HG02973 (cell line): ENCODE data around the gene FBLN7.

Experiments used
- ATAC-seq: cut with Tn5 transposase; IDR thresholded peaks from one replicate; pipeline ENCODE4 v1.9.1; 2021; ENCODE audit warnings: moderate library complexity; ENCODE audit not compliant: unreplicated experiment

The FBLN7 gene

DNA sequence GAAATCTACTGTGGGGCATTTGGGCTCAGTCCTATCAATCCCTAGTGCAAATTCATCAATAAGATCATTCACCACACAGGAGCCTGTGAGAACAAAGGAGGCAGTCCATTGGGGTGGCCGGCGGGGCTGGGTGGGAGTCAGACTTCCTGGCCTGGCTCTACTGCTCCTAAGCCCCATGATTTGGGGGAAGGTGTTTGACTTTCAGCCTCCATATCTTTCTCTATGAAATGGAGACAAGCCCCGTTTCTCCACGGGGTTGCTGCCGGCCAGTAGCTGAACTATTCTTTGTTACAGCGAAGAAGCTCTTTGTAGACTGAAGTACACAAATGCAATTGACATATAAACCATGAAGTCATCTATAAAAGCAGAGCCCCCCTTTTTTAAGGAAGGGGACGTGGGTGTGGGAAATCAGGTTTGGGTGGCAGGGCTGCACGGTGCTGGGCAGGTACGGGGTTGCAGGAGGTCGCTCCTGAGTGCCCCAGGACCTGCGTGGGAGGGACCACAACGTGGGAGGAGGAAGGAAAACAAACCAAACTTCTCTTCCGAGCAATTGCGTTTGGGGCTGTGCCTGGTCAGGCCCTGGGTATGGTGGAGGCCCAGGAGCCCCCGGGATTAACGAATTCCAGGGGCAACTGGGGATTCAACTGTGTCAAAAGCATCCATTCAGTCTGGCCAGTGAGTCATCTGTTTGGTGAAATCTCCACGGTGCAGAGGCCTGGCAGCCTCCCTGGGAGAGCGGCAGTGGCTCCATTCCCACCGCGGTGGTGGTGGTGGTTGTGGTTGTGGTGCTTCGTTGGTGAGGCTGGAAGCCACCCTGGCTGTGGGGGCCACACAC lies 18.2 kb downstream of the FBLN7 start:
- no peak for ATAC-seq

- no peak for ATAC-seq
Measured at GRCh38 chr2:112157472-112157871, 19.3 kb downstream of the FBLN7 start.

- ATAC-seq, result no peak
Measured at GRCh38 chr2:112159454-112159921, 21.3 kb downstream of the FBLN7 start.

GRCh38 chr2:112160283-112161250 lies 22.4 kb downstream of the FBLN7 start:
- no peak for ATAC-seq

DNA sequence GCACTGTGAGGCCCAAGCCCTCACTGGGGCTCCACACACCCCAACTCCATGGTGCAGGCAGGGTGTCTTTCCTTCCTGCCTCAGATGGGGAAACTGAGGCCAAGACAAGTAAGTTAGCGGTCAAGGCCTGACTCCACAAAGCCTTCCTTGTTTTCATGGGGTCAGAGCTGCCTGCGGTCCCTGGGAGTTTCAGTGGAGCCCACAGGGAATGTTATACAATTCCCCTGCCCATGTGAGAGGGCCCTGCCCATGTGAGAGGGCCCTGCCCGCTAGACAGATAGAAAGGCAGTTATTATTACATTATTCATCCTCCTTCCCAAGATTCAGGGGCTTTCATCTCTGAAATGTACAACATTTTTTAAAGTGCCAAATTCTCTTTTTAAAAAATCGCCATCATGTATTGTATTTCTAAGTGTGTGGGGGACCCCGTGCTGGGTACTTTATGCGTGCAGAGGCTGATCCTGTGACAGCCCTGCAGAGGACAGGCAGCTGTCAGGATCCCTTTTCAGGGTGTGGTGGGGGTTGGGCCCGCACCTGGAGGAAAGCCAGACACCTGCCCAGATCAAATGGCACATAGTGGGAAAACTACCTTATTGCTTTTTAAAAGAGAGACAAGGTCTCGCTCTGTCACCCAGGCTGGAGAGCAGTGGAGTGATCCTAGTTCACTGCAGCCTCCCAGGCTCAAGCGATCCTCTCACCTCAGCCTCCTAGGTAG lies 23.4 kb downstream of the FBLN7 start:
- no peak for ATAC-seq

- ATAC-seq, result no peak
Measured at GRCh38 chr2:112162341-112162740, 24.2 kb downstream of the FBLN7 start.

- ATAC-seq, result no peak
Measured at GRCh38 chr2:112162956-112163355, 24.8 kb downstream of the FBLN7 start.

DNA sequence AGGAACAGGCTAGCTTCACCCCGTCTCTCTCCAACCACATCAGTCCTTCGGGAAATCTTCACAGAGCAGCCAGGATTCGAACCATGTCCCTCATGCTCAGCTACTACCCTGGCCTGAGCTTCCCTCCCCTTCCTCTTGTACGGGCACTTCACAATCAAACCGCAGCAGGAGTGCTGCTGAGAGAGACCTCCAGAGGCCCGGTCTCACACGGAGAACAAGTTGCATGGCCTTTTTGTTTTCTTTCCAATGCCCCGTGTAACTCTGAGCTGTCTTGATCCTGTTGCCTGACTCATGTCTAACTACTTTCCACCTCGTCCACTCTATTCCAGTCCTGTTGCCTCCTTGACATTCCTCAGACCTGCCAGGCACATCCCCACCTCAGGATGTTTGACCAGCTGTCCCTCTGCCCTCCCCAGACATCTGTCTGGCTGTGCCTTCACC lies 25.4 kb downstream of the FBLN7 start:
- no peak for ATAC-seq

DNA sequence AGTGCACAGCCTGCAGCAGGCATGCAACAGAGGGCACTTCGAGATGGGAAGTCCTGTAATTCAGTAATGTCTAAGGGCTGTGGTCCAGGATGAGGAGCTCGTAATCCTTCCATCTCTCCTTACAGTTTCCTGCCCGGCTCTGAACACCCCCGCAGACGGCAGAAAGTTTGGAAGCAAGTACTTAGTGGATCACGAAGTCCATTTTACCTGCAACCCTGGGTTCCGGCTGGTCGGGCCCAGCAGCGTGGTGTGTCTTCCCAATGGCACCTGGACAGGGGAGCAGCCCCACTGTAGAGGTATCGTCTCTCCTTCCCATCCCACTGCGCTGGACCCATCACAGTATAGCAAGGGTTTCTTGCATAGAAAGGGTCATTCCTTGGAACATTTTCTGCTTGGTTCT lies 26.7 kb downstream of the FBLN7 start:
- no peak for ATAC-seq

GRCh38 chr2:112165296-112165695 lies 27.1 kb downstream of the FBLN7 start:
- no peak for ATAC-seq

DNA sequence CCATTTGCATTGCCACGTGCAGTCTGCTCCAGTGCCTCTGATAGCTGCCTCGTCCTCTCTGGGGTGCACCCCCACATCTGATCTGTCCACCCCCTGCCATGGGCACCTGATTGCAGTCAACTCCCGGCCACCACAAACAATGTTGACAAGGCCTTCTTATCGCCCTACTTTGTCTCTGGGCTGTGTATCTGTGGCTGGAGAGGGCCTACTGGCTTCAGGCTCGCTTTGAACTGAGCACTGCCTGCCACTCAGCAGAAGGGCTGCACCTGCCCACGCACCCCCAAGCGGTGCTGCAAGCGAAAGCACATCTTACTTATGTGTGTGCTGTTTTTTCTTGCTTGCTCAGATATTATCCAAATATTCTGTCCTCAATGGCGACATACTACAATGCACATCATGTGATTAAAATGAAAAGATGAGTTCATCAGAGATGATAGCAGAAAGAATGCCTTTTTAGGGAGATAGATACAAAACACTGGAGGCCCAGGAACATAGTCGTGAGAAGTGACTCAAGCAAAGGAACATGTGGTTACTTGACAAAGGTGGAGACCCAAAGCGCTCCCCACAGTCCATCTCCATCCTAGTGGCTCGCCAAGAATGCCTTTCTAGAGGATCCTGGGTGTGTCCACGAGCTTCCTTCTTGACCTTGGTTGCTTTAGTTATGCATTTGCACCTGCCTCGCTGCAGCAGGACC lies 28.8 kb downstream of the FBLN7 start:
- no peak for ATAC-seq

DNA sequence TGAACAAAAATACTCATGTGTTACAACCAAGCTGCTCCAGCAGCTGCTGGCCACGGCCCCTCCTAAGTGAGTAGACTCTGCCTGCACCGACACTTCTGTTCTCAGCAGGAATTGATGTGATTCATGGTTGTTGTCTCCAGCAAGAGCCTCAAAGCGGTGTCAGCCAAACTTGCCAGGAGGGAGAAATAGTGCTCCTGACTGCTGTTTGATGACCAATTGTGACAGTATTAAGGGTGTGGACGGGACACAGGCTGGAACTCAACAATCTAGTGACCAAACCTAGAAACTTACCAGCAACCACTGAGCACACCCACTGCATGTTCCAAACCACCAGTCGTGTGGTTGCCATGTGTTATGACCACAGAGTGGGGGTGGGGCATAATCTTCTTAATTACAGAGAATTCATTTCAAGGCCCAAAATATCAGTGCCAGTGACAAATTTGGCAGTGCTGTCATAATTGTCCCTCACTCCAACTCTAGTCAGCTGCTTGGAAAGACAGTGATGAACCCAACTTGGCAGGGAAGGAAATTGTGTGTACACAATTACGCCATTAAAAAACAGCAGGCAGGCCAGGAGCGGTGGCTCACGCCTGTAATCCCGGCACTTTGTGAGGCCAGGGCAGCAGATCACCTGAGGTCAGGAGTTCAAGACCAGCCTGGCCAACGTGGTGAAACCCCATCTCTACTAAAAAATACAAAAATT lies 30.4 kb downstream of the FBLN7 start:
- ATAC-seq, result no peak

GRCh38 chr2:112170495-112170894 lies 32.3 kb downstream of the FBLN7 start:
- no peak for ATAC-seq

- no peak for ATAC-seq
Measured at GRCh38 chr2:112173646-112174319, 35.6 kb downstream of the FBLN7 start.

GRCh38 chr2:112174383-112174782 lies 36.2 kb downstream of the FBLN7 start:
- ATAC-seq, result no peak

- ATAC-seq, result no peak
Measured at GRCh38 chr2:112175333-112175732, 37.1 kb downstream of the FBLN7 start.

DNA sequence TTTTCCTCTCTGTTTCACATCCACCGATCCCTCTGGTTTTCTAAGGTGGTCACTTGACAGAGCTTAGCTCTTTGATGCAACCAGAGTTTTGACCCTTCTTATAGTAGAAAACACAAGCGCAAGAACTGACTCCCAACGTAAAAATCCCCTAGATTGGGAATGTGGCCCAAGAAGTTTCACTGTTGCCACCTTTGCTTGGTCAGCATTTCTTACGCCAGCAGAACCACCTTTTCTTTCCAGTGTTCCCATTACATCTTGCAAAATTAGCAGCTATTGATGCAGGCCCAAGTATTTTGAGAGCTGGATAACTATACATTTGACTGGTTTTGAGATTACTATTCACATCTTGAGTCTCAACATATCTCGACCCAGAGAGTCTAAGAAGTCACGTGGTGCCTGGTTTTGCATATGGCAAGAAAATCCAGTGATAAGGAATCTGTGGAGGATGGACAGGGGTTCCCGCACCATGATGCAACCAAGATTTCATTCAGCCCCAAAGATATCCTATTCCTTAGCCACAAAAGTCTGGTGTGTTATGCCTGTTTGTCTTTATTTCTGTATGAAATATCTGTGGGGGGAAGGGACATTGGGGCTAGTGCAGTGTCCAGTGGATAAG lies 37.9 kb downstream of the FBLN7 start:
- ATAC-seq, result no peak

DNA sequence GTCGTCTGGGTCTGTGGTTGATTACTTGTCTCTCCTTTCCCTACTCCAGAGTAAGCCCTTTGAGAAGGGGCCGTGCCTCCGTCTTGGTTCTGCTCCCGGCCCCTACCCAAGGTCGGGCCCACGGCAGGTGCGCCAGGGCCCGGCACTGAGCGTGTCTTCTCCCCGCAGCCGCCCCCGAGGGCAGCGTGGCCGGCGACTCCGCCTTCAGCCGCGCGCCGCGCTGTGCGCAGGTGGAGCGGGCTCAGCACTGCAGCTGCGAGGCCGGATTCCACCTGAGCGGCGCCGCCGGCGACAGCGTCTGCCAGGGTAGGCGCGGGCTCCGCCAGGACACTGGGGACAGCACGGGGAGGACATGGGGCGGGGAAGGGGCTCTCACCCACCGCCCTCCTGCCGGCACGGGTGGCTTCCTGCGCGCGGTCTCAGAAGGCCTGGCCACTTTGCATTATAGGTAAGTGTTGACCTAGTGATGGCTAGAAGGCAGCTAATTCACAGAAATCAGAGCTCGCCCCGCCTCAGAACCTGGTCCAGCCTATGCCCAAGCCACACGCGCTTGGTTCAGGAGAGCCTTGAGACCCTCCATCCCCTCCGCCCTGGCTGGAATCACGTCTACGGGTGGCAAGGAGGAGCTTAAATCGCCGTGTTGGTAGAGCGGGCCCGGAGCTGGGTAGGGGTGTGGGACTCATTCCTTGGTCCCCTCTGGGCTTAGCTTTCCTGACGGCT lies 43.5 kb downstream of the FBLN7 start:
- no peak for ATAC-seq
